SH-SY5Y (cell line): ENCODE results near the gene PRRC2C.

ENCODE experiments used
- GATA2 ChIP-seq: IDR thresholded peaks from 2 replicates; pipeline ENCODE4 v1.6.1; 2011; ENCODE audit warnings: mild to moderate bottlenecking, low read depth, low read length
- GATA3 ChIP-seq: IDR thresholded peaks from 2 replicates; pipeline ENCODE4 v1.6.1; 2011; ENCODE audit warnings: low read depth, mild to moderate bottlenecking, low read length, moderate library complexity

DNA sequence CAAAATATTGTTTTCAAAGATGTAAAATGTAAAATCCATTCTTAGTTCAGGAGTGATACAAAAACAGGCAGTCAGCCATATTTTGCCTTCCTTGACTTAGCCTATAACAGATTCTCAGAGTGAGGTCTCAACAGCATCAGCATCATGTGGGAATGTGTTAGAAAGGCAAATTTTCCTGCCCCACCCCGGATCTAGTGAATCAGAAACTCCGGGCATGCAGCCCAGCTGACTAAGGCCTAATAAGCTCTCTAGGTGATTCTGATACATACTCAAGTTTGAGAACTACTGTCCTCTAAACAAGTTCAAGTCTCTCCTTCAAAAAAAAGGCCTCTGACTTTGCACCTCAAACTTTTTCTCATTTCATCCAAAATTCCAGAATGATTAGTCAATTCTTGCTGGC lies 46.9 kb upstream of the PRRC2C start:
- TF ChIP-seq GATA2 (no peak), GATA3 (no peak)
